Measurements from ENCODE around the gene NCS1.

NCS1 gene

DNA sequence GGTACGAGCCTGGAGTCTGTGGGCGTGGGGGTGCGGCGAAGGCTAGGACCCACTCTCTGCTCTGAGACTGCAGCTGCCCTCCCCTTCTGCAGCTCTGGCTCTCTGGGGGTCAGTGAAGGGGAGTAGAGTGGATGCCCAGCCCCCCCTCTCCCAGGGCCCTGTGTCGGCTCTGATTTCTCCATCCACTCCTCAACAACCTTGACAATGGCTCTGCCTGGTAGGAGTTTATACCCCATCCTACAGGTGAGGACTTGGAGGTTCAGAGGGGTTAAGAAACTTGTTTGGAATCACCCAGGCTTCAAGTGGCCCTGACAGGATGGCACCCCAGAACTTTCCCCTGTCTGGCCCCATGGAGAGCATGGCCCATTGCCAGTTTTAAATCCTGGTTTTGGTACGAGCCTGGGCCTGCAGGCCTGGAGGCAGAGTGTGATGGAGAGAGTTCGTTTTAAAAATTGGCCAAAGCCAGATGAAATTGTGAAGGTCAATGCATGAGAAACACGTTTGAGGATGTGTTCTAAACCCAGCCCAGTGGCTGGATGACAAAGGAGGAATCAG, 22.3 kb downstream of the NCS1 start:
- DNase-seq (ENCODE audit: low read depth) = no peak

DNA sequence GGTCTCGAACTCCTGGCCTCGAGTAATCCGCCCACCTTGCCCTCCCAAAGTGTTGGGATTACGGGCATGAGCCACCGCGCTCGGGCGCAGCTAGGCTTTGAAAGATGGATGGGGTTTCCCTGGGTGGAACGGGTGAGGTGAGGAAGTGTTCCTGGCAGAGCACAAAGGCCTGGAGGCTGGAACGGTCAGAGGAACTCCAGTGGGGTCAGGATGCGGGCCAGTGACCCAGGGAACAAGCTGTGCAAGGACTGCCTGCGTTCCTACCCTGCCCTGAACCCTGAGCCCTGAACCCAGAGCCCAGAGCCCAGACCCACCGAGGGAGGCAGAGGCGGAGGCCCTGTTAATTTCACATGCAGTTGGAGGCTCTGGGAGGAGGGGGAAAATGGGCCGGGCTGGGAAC, 23.4 kb downstream of the NCS1 start:
- no peak for DNase-seq (ENCODE audit: low read depth)

DNA sequence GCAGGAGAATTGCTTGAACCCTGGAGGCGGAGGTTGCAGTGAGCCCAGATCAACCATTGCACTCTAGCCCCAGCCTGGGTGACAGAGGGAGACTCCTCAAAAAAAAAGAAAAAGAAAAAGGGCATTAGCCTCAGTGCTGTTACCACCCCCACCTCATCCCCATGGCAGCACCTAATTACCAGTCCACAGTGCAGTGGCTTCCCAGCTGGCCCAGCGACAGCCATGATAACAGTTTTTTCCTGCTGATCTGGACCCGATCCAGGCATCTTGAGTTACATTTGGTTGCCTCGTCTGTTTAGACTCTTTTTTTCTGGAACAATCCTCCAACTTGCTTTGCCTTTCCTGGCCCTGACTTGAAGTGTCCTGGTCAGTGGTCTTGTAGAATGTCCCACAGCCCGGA, 24.4 kb downstream of the NCS1 start:
- DNase-seq (ENCODE audit: low read depth) = no peak

DNA sequence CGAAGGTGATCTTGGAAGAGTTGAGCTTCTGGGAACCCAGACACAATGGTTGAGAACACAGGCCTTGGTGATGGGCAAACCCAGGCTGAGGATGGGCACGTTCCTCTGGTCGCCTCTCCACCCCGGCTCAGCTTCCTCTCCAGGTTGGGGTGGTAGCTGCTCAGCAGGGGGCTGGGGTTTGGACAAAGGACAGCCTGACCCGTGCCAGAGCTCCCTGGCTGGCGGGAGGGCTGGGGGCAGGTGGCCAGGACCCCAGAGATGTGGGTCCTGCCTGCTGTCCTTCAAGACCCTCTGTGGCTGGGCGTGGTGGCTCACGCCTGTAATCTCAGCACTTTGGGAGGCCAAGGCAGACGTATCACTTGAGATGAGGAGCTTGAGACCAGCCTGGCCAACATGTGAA, 25.2 kb downstream of the NCS1 start:
- no peak for DNase-seq (ENCODE audit: low read depth)

DNA sequence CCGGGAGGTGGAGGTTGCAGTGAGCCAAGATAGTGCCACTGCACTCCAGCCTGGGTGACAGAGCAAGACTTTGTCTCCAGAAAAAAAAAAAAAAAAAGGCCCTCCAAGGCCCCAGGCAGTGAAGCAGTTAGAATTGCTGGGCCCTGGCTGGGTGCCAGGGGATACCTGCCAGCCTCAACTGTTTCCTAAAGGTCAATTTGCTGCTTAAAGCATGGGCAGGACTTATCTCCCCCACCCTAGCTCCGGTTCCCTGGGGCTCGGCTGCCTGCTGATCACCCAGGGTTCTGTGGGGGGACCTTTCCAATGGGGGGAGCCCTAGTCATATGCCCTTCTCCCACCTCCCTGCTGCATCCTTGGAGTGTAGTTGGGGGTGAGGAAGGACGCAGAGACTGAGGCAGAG, 25.7 kb downstream of the NCS1 start:
- DNase-seq (ENCODE audit: low read depth) = no peak

DNA sequence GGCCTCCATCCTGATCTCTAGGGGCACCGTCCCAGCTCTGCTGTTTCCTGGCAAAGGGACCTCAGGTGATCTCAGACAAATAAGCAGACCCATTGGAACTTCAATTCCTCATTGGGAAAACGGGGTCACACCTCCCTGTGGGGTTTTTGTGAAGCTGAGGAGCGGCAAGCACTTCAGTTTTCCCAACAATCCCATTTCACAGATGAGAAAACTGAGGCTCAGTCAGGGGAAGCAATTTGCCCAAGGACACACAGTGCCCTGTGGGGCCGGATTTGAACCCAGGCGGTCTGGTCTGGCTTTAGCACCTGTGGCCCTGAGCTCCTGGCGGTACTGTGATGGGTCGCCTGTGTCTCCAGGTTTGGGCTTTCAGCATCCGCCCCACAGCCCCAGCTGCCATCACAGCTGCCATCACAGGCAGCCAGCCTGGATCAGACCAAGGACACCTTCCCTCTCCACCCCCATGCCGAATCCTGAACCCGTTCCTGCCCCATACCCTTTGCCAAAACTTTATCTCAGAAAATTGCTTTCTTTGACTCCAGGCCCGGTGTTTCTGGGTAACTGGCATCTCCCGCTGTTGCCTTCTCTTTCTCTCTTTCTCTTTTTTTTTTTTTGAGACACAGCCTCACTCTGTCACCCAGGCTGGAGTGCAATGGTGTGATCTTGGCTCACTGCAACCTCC, 26.4 kb downstream of the NCS1 start:
- no peak for DNase-seq (ENCODE audit: low read depth)

DNA sequence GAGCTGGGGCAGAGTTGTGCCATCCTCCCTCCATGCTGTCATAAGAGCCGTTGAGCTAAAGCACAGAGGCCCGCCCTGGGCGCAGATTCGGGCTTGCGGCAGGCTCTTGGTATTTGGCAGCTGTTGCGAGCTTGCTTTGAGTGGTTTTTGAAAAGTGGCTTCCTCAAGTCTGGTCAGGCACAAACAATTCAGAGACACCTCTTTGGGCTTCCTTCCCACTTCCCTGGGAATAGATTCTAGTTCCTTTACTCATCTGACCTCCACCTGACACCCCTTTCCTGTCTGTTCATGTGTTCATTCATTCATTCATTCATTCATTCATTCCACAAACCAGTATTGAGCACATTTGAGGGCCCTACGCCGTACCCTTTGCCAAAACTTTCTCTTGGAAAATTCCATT, 27.4 kb downstream of the NCS1 start:
- no peak for DNase-seq (ENCODE audit: low read depth)

DNA sequence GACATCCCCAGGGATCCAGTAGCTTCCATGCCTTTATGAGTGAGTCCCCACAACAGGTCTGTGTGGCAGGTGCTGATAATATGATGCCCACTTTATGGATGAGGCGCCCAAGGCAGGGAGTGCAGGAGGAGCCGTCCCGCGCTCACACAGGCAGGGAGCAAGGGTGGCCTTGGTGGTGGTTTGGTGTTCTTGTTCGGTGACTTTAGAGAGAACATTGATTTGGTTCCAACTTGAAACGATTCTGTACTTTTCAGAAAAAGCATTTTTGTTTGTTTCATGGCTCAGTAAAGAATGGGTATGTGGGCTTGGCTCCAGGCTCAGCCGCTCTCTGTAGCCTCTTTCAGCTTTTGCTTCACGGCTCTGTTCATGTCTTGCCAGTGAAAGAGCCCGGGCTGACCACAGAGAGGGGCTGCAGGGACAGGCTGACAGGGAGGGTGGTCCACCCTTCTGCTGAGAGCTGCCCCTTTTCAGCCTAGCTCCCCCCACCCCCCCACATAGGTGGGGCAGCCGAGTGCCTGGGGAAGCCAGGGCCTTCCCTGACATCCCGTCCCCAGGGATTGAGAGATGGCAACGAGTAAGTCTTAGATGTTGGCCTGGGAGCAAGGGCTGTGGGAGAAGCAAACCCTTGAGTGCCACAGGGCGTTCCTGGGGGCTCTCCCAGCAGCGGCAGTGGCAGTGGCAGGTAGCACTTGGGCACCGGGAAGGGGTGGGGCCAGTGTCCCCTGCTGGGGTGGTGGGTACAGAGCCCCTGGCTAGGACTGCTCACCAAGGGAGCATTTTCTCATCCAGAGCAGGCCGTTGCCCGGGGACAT, 28.0 kb downstream of the NCS1 start:
- no peak for DNase-seq (ENCODE audit: low read depth)

DNA sequence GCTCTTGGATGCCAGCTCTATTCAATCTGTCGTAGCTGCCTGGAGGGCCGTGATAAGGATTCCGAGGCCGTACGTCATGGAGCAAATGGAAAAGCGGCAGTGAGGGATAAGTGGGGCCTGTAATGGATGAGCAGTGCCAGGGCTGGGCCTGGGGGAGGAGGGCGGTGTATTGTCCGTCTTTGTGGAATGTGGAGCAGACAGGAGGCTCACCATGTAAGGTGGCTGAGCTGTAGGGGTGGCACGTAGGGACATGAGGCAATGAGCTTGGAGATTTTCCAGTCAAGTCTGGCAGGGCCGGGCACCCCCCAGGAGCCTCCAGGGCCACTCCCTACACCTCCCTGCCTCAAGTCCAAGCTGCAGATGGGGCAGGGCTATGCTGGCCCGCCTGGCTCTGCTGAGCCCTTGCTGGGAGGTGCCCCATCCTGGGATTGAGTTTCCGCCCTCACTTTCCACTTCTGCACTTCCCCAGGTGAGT, 29.2 kb downstream of the NCS1 start:
- no peak for DNase-seq (ENCODE audit: low read depth)

DNA sequence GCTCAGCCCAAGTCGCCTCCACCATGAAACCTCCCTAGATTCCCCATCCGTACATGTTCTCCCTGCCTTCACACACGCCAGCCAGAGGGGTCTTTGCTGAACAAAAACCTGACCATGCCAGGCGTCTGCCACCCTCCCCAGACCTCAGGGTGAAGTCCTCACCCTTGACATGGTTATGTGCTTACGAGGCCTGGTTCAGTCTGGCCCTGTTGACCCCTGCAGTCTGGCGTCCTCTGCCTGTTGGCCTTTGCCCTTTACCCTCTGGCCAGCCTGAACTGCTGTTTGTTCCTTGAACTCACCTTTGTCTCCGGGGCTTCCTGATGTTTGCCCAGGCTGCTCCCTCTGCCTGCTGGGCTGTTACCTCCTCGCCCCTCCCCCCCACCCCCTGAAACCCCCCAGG, 29.8 kb downstream of the NCS1 start:
- DNase-seq (ENCODE audit: low read depth) = no peak

DNA sequence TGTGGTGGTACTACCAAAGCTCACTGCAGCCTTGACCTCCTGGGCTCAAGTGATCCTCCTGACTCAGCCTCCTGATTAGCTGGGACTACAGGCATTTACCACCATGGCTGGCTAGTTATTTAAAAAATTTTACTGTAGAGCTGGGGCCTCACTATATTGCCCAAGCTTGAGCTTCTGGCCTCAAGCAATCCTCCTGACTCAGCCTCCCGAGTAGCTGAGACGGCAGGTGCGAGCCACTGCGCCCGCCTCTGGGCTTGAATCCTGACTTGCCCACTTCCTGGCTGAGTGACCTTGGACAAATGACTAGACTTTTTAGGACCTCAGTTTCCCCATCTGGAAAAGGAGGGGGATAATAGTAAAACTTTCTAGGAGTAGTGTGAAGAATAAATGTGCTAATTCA, 32.1 kb downstream of the NCS1 start:
- DNase-seq (ENCODE audit: low read depth) = no peak

DNA sequence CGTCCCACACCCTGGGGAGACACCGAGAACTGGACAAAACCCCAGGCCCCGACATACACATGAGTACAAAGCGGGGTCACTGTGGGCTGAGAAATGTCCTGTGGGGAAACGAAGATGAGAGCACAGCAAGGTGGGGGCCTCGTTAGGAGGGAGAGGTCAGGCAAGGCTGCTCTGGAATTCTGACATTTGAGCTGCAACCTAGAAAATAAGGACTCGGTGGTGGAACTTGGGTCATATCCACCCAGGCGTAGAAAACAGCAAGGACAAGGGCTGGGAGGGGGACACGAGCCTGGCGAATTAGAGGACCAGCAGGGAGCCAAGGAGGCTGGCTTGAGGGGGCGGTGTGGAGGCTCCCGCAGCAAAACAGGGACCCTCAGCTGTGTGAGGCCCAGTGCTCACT, 32.8 kb downstream of the NCS1 start:
- DNase-seq (ENCODE audit: low read depth) = no peak

DNA sequence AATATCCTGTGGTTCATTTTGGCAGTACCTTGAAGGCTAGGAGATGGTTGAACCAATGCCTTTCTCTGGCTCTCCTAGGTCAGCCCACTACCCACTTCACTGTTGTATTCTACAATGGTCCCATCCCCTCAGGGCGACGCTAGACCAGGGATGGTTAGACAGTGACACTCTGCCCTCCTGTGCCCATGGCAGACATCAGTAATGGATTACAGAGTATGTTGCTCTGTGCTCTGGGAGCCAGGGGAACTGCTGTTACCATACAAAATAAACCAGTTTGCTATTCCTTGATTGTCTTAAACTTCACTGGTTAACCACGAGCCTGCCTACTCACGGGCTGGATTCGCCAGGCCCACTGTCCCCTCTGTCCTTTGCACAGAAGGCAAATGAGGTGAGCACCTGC, 33.7 kb downstream of the NCS1 start:
- no peak for DNase-seq (ENCODE audit: low read depth)

DNA sequence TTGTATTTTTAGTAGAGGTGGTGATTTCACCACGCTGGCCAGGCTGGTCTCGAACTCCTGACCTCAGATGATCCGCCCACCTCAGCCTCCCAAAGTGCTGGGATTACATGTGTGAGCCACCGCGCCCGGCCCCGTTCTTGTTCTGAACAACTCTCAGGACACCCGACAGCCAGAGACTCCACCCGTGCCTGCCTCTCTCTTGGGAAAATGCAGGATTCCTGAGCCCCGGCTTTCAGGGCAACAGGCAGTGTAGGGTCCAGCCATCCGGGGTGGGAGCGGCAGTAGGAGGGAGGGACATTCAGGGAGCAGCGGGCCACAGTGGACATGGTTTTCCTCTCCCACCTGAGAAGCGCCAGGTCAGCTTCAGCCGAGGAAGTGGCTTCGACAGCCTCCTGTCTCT, 34.4 kb downstream of the NCS1 start:
- DNase-seq (ENCODE audit: low read depth) = no peak

DNA sequence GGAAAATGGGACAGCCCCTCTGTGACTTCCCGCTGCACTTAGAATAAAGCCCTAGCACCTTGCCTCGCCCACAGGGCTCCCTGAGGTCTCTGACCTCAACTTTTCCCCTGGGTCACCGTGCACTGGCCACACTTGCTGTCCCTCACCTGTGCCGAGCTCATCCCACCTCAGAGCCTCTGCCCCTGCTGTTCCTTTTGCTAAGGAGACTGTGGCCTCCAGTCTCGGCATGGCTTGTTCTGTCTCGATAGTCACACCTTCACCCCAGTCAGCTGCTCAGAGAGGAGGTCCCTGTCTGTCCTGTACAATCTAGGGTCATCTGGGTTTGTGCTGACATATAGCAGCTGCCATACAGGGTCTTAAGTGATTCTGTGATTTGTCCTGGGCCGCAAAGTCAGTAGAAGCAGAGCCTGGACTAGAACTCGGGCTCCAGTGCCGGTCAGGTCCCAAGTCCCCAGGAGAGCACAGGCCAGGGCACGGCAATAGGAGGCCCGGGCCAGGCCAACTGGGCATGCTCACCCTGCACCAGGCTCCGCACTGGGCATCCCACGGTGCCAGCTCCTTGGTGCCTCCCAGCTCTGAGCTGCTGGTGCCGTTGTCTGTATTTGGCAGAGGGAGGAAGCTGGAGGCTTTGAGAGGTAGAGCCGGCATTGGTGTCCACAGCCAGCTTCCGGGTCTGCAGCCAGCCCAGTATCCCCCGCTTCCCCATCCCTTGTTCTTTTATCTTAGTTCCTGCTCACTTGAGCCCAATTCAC, 35.2 kb downstream of the NCS1 start:
- no peak for DNase-seq (ENCODE audit: low read depth)

DNA sequence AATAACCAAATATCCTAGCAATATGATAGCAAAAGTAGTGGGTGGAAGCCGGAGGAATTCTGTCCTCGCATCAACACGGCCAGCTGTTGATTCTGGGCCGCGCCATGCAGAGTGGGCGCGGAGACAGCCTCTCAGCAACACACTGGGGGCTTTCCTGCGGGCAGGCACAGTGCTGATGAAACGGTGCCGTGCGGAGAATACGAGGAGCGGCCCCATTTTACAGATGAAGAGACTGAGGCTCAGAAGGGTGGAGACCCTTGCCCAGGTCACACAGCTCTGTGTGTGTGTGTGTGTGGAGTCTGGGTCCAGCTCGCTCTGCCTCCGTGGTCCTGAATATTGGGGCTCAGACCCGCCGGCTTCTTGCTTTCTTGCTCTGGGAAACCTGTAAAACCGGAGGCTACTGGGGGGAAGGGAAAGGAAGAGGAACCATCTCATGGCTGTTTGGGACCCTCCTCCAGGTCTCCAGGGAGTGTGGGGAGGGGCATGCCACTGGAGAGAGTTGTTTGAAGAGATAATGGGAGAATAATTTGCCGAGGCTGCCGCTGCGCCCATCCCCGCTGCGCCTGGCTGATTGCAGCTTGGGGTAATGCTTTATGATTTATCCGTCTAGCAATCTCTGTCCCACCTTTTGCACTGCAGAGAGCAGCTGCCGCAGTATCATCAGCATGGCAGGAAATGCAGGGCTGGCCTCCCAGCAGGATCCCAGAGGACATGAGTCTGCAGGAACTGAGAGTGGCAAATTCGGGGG, 36.6 kb downstream of the NCS1 start:
- DNase-seq (ENCODE audit: low read depth) = no peak

DNA sequence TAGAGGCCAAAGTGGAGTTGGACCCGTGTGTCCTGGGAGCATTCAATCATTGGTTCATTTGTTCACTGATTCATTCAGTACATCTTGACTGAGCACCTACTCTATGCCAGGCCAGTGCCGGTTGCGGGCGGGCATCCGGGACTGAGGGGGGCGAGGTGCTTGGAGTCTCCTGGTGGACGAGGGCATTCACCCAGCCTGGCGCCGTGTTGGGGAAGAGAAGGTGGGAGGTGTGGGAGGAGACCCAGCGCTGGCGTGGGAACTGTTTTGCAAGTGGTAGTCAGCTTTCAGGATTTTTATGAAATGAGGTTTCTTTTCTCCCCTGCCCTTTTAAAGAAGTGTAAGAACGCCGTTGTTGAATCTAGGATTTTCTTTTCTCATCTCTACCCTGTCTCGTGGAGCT, 37.2 kb downstream of the NCS1 start:
- DNase-seq (ENCODE audit: low read depth) = no peak

DNA sequence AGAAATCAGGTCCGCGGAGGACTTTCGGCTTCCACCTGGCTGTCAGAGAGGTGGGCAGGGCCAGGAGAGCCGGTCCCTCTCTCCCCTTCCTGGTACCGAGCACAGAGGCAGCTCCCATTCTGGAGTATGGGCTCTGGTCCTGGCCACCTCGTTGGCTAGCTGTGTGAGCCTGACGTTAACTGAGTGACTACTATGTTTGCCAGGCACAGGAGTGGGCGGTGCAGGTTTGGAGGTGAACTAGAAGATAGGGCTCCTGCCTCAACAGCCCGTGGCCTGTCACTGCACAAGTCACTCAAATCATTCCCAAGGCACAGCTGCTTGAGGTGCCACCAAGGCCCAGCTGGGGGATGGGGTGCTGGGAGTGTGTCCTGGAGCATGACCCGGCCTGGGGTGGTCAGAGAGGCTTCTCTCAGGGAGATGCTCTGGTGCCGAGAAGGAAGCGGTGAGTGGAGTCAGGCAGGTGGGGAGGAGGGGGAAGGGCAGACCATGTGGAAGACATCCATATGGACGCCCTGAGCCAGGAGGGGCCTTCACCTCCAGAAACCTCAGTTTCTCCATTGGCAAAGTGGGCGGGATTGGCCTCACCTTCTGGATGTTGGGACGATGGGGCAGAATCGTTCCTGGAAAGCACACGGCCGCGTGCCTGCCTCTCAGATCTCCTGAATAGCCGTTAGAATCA, 39.5 kb downstream of the NCS1 start:
- no peak for DNase-seq (ENCODE audit: low read depth)

DNA sequence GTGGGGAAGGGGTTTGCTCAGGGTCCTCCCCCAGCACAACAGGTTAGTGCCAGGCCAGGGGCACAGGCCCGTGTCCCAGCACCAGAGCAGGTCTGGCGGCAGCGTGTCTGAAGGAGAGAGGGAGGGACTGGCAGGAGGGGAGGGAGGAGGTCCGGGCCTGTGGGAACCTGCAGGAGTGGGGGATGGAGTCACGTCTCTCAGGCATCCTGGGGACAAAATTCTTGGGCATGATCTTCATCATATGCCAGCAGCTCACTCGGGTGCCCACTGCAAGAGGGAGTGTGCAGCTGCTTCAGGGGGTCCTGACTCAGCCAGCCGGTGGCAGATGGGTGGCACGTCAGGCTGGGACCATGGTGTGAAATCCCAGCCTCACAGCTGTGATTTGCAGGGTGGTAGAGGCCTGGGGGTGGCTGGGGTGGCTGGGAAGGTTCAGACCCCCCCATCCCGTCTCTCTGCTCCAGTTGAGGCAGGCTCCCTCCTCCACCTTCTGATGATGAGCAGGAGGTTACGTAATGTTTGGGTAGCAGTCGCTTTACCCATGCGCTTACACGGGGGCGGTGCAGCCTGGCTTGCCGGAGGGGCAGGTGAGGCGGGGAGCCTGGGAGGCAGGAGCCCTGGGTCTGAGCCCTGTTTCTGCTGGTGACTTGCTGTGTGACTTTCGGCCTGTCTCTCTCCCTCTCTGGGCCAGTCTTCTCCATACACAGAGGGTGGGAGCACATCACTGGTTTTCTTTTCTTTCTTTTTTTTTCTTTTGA, 40.5 kb downstream of the NCS1 start:
- no peak for DNase-seq (ENCODE audit: low read depth)

DNA sequence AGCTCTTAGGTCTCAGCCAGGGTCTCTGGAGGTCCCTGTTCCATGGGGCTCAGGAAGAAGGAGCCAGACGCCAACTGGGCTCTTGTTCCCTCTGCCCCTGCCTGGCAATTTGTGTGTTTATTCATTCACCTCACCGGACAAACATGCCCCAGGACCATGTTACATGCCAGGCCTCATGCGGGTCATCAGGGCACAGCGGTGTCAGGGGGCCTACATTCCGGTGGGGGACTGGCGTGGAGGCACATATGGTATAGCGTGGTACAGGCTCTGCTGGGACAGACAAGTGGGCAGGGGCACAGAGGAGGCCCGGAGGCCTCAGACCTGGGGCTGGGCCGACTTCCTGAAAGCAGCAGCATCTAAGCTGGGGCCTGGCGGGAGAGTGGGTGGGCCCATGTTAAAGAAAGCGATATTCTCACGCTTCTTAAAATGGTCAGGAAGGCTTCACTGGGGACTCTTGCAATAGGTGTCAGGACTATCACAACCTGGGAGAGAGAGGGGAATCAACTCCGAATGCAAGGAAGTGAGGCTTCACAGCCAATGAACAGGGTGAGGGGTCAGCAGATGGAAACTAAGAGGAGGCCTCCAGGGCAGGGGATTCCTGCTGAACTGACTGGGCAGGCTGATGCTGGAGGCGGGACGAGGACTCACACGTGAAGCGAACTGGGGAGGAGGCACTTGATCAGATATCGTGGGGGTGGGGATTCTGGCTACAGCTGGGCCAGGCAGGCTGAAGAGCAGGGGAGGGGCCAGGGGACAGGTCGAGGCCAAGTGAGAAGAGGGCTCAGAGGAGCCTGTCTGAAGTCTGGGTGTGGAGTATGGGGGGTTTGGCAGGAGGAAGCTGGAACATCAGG, 41.9 kb downstream of the NCS1 start:
- DNase-seq (ENCODE audit: low read depth) = no peak

All from activated T-helper 1 cell treated with Interleukin-2 at 50 U/mL for 16 hours (primary cell).